Stimulated activated CD4-positive, alpha-beta T cell treated with anti-CD3 and anti-CD28 coated beads, Interleukin-15, amount 100 ng/mL, for 24 hours (primary cell): ENCODE results near the gene BACH1.
"Not testable (repeated sequence)": the region's sequence is repeated elsewhere in the genome, so short reads cannot be mapped to it uniquely, and the experiment has no call there.

Source experiments
- DNase-seq: peaks from one replicate; pipeline ENCODE4 v3.0.0-alpha.2; 2020

BACH1 gene

GRCh38 chr21:29298348-29299045, at the start of gene BACH1:
BACH1 (plus strand) TSS chr21:29298922; CDS start chr21:29321281, 22,359 bp downstream.
- peak; percentile 90 for DNase-seq

GRCh38 chr21:29249289-29249688, 49.4 kb upstream of the BACH1 start:
- DNase-seq: not testable (repeated sequence)

GRCh38 chr21:29250636-29251035, 48.1 kb upstream of the BACH1 start:
- DNase-seq: no peak

- DNase-seq: not testable (repeated sequence)
Measured at GRCh38 chr21:29253861-29254260, 44.9 kb upstream of the BACH1 start.

GRCh38 chr21:29254550-29254949, 44.2 kb upstream of the BACH1 start:
- no peak for DNase-seq

- no peak for DNase-seq
Measured at GRCh38 chr21:29256126-29256910, 42.4 kb upstream of the BACH1 start.

- DNase-seq: no peak
Measured at GRCh38 chr21:29257701-29258100, 41.0 kb upstream of the BACH1 start.

GRCh38 chr21:29258626-29259338, 39.9 kb upstream of the BACH1 start:
- DNase-seq: no peak

- no peak for DNase-seq
Measured at GRCh38 chr21:29260461-29260860, 38.3 kb upstream of the BACH1 start.

- no peak for DNase-seq
Measured at GRCh38 chr21:29261555-29262540, 36.9 kb upstream of the BACH1 start.

GRCh38 chr21:29264721-29265120, 34.0 kb upstream of the BACH1 start:
- DNase-seq: no peak

- DNase-seq: peak; percentile 59
Measured at GRCh38 chr21:29265690-29266479, 32.8 kb upstream of the BACH1 start.

- no peak for DNase-seq
Measured at GRCh38 chr21:29267666-29268065, 31.1 kb upstream of the BACH1 start.

GRCh38 chr21:29271927-29272333, 26.8 kb upstream of the BACH1 start:
- no peak for DNase-seq

GRCh38 chr21:29277442-29277841, 21.3 kb upstream of the BACH1 start:
- no peak for DNase-seq

- DNase-seq: no peak
Measured at GRCh38 chr21:29279558-29279957, 19.2 kb upstream of the BACH1 start.

GRCh38 chr21:29281801-29282200, 16.9 kb upstream of the BACH1 start:
- DNase-seq: not testable (repeated sequence)

- no peak for DNase-seq
Measured at GRCh38 chr21:29287383-29287782, 11.3 kb upstream of the BACH1 start.

- no peak for DNase-seq
Measured at GRCh38 chr21:29288239-29288638, 10.5 kb upstream of the BACH1 start.

- DNase-seq: no peak
Measured at GRCh38 chr21:29289317-29289716, 9.4 kb upstream of the BACH1 start.

- DNase-seq: no peak
Measured at GRCh38 chr21:29290240-29290639, 8.5 kb upstream of the BACH1 start.

- DNase-seq: no peak
Measured at GRCh38 chr21:29293495-29293894, 5.2 kb upstream of the BACH1 start.
